MV-4-11 (cell line): ENCODE data around the gene CTU1.
A peak's percentile ranks its signal among the peaks of the same experiment; 100 is the strongest.

Source experiments
- DNase-seq: peaks from one replicate; lab custom pipeline; 2025; lab: John Stamatoyannopoulos, UW

CTU1 gene

DNA sequence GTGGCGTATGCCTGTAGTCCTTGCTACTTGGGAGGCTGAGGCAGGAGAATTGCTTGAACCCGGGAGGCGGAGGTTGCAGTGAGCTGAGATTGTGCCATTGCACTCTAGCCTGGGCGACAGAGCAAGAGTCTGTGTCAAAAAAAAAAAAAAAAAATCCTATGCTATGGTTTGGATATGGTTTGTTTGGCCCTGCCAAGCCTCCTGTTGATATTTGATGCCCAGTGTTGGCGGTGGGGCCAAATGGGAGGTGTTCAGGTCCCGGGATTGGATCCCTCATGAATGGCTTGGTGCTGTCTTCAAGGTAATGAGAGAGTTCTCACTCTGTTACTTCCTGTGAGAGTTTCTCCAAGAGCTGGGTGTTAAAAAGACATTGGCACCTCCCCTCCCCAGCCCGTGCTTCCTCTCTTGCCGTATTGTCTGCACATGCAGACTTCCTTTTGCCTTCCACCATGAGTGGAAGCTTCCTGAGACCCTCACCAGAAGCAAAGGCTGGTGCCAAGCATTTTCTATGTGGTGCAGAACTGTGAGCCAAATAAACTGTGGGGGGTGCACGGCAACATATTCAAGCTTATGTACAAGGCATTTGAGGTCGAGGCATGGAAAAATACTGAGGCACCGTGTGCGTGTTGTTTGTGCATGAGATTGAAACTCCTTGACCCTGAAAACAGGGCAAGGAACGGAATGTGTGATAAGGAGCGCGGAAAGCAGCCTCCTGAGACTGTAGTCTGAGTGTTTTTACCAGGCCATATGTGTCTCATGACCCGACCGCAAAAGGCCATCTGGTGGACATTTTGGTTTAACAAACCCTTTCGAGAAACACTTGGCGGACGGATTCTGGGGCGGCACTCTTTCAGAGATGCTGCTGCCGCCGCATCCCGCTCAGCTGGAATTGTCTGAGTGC is 23.8 kb upstream of the CTU1 start:
- DNase-seq: peak; percentile 83

DNA sequence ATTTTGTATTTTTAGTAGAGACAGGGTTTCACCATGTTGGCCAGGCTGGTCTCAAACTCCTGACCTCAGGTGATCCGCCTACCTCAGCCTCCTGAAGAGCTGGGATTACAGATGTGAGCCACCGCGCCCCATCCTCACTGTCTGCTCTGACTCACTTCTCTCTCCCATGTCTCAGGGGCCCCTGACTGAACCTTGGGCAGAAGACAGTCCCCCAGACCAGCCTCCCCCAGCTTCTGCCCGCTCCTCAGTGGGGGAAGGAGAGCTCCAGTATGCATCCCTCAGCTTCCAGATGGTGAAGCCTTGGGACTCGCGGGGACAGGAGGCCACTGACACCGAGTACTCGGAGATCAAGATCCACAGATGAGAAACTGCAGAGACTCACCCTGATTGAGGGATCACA is 21.5 kb upstream of the CTU1 start:
- DNase-seq: no peak

GRCh38 chr19:51128227-51128626 is 20.0 kb upstream of the CTU1 start:
- no peak for DNase-seq

- DNase-seq: peak; percentile 100
These were observed 19.5 kb upstream of the CTU1 start for GRCh38 chr19:51127755-51128154.

- DNase-seq: no peak
These were observed 18.8 kb upstream of the CTU1 start for GRCh38 chr19:51127032-51127431.

DNA sequence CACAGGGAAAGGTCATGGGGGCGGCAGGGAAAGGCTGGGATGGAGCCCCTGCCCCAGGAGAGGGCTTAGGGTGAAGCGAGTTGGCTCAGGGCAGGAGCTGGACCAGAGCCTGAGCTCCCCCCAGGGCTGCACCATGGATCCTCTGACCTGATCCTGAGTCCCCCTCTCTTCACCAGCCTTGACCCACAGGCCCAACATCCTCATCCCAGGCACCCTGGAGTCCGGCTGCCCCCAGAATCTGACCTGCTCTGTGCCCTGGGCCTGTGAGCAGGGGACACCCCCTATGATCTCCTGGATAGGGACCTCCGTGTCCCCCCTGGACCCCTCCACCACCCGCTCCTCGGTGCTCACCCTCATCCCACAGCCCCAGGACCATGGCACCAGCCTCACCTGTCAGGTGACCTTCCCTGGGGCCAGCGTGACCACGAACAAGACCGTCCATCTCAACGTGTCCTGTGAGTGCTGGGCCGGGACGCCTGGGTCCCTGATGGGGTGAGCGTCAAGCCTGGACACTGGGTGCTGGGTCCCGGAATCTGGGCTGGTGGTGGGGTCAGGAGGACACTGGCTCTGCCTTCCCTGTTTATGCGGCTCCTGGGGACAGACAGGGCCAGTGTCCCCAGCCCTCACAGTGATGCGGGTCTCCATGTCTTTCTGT is 17.3 kb upstream of the CTU1 start:
- DNase-seq: no peak

- peak; percentile 24 for DNase-seq
These were observed 16.5 kb upstream of the CTU1 start, which contains the start of gene SIGLEC9 for GRCh38 chr19:51124729-51125128. SIGLEC9 (plus strand) TSS chr19:51124906; CDS start chr19:51124975, 69 bp downstream.

GRCh38 chr19:51124216-51124615 is 16.0 kb upstream of the CTU1 start:
- DNase-seq: no peak

DNA sequence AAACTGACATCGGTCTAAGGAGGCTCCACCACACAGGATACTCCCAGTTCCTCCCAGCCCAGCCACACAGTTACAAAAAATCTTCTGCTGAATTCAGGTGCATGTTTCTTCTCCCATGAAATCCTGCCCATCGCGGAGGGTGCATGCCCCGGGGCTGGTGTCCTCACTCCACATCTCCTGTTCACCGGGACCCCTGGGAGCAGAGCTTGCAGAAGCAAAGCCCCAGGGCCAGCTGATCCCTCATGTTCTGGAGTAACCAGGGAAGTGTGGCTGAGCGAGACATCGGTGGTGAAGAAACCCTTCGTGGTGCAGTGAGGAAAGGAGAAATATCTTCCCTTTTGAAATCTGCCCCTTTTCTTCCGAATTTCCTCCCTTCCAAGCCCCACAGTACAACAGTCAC is 15.6 kb upstream of the CTU1 start:
- no peak for DNase-seq

DNA sequence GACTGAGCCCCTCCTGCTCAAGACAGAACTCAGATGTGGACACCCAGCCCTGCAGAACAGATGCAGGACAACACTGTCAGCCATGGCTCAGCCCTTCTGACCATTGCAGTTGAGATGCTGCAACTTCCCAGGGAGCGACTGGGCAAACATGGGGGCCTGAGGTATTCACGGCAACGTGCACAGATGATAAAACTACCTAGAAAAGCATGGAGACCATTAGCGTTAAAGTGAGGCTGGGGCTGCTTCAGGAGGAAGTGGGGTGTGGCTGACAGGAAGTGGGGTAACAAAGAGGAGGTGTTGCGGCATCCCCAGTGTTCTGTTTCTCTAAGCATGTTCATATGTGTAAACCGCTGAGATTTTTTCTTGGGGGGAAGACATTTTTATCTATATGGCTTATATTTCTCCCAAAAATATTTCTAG is 15.2 kb upstream of the CTU1 start:
- peak; percentile 83 for DNase-seq

DNA sequence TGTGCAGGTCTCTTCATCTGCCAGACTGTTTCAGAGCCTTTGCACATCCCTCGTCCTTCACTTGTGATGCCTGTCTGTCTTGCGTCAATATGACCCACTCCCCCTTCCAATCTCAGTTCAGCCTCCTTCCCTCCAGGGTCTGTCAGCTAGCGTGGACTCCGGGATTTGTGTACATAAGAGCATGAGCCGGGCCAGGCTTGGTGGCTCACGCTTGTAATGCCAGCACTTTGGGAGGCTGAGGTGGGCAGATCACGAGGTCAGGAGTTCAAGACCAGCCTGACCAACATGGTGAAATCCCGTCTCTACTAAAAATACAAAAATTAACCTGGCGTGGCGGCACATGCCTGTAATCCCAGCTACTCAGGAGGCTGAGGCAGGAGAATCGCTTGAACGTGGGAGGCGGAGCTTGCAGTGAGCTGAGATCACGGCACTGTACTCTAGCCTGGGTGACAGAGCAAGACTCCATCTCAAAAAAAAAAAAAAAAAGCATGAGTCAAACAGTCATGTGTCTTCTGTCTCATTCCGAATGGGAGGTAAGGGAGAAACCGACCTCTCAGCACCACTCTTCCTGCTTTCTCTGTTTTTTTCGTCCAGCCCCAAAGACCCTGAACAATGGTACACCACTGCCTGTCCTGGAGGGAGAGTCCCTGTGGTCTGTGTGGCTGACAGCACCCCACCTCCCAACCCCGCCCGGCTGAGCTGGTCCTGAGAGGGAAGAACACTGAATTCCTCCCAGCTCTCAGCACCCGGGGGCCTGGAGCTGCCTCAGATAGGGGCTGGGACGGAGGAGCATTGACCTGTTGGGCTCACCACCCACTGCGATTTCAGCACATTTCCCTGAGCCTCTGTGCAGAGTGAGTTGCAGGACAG is 14.1 kb upstream of the CTU1 start:
- DNase-seq: peak; percentile 48

DNA sequence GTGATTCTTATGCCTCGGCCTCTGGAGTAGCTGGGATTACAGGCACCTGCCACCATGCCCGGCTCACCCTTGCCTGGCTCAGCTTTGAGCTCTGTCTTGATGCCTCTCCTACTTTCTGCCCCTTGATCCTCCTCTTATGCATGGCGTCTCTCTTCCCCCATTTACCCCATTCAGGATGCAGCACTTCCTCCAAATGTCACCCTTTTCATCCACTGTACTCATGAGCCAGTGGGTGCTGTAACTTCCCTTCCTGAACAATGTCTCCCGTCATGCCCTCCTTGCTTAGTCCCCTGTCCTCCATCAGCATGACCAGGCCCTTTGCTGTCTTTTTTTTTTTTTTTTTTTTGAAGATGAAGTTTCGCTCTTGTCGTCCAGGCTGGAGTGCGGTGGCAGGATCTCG is 13.0 kb upstream of the CTU1 start:
- DNase-seq: peak; percentile 43

- DNase-seq: no peak
These were observed 12.0 kb upstream of the CTU1 start for GRCh38 chr19:51120160-51120559.

DNA sequence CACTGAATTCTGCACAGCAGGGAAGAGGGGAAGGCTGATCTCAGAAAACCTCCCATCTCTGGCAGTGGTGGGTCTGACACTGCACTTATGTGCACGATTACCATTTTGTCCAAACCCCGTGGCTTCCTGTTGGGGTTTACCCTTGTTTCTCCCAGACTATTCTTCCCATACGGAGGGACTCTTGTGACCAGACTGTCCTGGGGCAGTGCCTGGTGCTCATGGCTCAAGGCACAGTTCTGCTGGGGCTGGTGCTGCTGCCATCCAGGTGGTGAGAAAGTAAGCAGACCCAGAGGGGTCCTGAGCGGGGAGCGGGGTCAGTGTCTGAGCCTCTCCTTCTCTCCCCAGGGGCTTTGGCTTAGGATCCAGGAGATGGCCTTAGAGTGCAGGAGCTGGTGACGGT is 11.4 kb upstream of the CTU1 start:
- DNase-seq: no peak

DNA sequence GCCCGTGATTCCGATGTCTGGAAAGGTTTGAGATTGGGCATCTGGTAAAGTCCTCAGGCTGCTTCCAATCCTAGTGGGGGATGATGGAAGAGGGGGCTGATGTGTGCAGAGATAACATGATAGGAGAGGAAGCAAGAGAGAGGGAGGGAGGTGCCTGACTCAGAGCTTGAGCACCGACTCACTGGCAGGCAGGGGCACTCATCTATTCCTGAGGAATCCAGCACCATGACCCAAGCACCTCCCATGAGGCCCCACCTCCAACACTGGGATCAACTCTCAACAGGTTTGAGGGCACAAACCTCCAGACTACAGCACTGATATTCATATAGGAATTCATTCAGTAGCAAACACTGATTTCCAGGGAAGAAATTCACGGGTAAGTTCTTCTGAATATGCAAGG is 10.9 kb upstream of the CTU1 start:
- no peak for DNase-seq

GRCh38 chr19:51116736-51117286 is 8.6 kb upstream of the CTU1 start:
- DNase-seq: no peak

DNA sequence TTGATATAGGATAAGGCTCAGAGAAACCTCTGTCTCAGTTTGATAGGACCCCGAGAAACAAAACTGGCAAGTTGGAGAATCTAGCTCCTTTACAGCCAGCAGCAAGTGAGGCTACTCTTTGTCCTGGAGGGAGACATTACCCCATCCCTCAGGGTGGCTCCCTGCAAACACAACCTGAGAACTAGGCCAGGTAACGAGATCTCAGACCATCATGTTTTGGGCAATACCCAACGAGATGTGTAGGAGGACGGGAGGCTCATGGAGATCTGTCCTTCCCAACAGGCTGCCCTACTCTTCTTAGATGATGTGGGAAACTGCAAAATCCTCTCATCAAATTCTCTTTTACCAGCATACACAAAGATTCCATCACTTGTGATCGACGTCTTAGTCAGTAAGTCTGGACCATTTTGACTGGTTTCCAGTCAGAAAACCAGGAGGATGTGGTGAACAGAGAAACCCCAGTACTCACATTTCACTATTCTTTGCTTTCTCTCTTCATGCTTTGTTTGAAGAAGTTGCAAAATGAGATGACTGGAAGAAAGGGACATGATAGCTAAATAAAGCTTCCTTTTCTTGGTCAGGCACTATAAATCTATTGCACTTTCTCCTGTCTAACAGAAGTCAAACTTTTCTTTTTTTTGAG is 6.0 kb upstream of the CTU1 start:
- peak; percentile 98 for DNase-seq

- DNase-seq: no peak
These were observed 3.4 kb upstream of the CTU1 start for GRCh38 chr19:51111606-51112005.

DNA sequence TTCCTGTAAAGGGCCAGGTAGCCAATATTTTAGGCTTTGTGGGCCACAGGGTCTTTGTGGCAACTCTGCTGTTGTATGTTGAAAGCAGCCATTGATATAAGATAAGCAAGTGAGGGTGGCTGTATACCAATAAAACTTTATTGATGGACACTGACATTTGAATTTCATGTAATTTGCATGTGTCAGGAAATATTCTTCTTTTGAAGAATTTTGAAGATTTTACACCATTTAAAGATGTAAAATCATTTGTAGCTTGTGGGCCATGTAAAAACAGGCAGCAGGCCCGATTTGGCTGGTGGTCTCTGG is 2.4 kb upstream of the CTU1 start:
- DNase-seq: no peak

- DNase-seq: no peak
These were observed 567 bp upstream of the CTU1 start for GRCh38 chr19:51108805-51109146.

DNA sequence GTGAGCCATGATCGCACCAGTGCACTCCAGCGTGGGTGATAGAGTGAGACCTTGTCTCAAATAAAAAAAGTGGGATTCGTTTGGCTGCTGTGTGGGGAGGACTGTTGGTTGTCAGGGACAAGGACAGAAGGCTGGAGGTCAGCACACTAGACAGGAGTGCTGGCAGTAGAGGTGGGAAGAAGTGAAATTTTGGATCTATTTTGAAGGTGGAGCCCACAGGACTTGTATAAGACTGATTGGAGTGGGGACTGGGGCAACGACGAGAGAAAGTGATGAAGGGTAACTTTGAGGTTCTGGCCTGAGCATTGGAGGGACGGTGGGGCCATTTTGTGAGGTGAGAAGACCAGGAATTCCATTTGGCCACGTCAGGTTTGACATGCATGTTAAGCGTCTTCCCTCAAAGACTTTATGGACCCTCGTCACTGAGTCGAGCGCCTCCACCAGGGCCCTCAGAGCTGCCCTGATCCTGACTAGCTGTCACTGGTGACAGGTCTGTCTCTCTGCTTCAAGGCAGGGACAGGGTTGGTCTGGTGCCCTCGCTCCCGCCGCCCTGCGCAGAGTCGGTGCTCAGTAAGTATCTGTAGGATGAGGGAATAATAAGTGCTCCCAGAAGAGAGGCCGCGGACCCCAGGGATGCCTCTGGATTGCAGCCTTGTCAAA is 673 bp downstream of the CTU1 start:
- no peak for DNase-seq
